Right hindlimb (tissue), 1 donor: ENCODE results near the gene APOC1.
A peak's percentile ranks its signal among the peaks of the same experiment; 100 is the strongest.
"Not testable (repeated sequence)": the region's sequence is repeated elsewhere in the genome, so short reads cannot be mapped to it uniquely, and the experiment has no call there.

Experiments used
- DNase-seq: peaks from one replicate; pipeline ENCODE4 v3.0.0-alpha.2; 2018

Gene APOC1

GRCh38 chr19:44914433-44915206 is at the start of gene APOC1:
Gene APOC1, plus strand, starts transcription at chr19:44914608. Its CDS starts 284 bp downstream, at chr19:44914892.
- peak; percentile 95 for DNase-seq

- DNase-seq: no peak
These were observed 49.1 kb upstream of the APOC1 start for GRCh38 chr19:44865196-44865767.

DNA sequence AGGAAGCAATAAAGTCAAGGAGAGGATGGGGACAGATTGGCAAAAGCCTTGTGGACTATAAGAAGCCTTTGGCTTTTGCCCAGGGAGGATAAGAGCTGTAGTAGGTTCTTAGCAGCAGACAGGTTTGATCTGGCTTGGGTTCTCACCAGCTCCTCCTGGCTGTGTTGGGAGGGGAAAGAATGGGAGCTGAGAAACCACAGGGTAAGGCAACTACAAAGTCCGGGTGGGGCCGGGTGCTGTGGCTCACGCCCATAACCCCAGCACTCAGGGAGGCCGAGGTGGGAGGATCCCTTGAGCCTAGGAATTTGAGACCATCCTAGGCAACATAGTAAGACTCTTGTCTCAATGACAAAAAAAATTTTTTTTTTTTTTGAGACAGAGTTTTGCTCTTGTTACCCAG is 47.7 kb upstream of the APOC1 start:
- DNase-seq: no peak

DNA sequence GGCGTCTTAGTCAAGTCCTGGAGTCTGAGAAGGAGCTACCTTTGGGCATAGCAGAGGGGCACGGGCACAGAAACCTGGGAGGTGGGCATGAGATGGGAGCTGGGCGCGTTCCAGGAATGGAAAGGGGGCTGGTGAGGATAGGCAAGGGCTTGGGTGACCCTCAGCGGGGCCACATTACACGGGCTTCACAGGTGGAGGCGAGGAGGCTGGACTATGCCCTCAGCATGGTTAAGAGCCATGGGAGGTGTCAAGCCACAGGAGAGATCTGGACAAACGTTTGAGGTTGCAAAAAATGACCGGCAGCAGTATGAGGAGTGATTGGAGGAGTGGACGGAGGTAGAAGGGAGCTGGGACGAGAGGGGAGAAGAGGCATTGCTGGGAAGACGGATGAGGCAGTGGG is 46.8 kb upstream of the APOC1 start:
- DNase-seq: no peak

GRCh38 chr19:44869733-44870470 is 44.5 kb upstream of the APOC1 start:
- DNase-seq: no peak

- no peak for DNase-seq
These were observed 42.6 kb upstream of the APOC1 start for GRCh38 chr19:44871809-44872208.

DNA sequence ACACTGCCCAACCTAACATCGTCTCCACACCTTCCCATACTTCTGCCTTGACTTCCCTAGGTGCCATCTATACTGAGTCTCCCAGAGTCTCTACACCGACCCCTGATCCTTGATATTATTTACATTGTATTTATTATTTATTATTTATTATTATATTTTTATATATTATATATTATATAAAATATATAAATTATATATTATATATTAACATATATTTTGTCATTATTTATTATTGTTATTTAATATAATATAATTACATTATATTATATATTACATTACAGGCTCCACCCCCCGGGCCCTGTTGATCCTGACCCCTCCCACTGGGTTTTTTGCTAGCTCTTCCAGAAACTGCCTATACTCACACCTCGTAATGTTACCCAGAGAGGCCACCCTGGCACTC is 41.7 kb upstream of the APOC1 start:
- DNase-seq: no peak

DNA sequence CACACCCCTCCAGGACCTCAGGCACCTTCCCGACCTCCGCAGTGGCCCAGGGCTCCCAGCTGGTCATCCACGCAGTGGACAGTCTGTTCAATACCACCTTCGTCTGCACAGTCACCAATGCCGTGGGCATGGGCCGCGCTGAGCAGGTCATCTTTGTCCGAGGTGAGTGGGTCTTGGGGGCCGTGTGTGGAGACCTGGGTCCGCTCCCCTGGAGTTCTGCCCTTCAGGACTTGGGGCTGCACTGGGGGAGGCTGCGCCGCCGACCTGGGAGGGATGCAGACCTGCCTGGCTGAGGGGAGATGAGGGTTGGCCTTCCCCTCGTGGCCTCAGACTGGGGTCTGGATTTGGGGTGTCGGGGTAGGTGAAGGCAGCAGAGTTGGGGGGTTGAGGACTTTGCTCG is 40.1 kb upstream of the APOC1 start:
- DNase-seq: no peak

- no peak for DNase-seq
These were observed 38.5 kb upstream of the APOC1 start for GRCh38 chr19:44875666-44876451.

DNA sequence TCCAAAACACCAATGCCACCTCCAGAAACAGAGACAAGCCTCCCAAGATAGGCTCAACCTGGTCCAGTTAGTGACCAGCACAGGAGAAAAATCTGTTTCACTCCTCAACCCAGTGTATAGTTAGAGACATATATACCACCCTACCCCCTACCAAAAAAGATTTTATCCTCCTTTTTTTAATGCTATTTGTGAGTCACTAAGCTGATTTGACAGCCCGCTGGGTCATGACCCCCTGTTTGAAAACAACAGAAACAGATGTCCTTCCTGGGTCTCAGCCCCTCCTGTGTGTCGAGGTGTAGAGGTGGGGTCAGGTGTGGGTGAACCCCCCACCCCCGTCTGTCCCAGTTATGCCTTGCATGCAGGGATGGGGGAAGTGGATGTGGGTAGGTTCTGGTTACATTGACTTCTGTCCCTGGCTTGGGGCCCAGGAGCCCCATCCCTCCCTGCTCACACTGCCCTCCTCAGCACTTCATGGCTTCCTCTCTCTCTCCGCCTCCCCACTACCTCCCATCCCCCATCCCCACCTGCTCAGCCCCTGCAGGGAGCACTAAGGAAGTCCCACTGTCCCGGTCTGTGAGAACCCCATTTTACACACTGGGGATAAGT is 37.4 kb upstream of the APOC1 start:
- DNase-seq: no peak

DNA sequence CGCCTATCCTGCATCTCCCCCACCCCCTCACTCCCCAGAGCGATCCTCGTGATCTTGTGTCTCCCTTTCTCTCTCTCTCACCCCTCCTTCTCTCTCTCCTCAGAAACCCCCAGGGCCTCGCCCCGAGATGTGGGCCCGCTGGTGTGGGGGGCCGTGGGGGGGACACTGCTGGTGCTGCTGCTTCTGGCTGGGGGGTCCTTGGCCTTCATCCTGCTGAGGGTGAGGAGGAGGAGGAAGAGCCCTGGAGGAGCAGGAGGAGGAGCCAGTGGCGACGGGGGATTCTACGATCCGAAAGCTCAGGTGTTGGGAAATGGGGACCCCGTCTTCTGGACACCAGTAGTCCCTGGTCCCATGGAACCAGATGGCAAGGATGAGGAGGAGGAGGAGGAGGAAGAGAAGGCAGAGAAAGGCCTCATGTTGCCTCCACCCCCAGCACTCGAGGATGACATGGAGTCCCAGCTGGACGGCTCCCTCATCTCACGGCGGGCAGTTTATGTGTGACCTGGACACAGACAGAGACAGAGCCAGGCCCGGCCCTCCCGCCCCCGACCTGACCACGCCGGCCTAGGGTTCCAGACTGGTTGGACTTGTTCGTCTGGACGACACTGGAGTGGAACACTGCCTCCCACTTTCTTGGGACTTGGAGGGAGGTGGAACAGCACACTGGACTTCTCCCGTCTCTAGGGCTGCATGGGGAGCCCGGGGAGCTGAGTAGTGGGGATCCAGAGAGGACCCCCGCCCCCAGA is 36.1 kb upstream of the APOC1 start:
- DNase-seq: no peak

DNA sequence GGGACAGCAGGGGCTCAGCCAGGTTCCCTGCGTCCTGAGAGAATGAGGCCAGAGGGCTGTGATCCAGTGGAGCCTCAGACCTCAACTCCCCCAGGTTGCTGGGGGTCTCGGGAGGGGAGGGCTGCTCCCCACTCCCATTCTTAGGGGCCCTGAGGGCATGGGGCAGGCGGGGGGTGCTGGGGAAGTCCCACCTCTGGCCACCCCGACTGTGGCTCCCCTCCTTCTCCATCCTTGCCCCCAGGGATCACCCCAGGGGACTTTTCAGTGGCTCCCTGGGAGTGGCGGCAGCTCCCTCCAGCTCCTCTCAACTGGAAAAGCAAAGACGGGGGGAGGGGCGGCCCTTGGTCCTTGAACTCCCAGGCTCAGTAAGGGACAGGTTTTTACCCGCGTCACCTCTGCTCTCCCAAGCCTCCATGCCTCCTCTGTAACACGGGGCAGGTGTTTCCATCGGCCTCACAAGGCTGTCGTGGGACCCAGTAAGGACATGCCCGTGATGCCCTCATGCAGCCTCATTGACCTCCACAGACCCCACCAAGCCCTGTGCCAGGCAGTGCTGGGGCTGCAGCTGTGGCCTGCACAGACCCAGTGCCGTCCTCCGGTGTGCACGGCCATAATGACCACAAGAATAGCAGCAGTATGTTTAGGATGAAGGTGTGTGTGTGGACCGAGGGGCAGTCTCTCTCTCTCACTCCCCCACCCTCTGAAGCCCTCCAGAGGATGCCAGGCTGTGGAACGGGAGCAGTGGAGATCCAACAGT is 34.9 kb upstream of the APOC1 start:
- no peak for DNase-seq

- DNase-seq: no peak
These were observed 32.3 kb upstream of the APOC1 start for GRCh38 chr19:44882063-44882462.

DNA sequence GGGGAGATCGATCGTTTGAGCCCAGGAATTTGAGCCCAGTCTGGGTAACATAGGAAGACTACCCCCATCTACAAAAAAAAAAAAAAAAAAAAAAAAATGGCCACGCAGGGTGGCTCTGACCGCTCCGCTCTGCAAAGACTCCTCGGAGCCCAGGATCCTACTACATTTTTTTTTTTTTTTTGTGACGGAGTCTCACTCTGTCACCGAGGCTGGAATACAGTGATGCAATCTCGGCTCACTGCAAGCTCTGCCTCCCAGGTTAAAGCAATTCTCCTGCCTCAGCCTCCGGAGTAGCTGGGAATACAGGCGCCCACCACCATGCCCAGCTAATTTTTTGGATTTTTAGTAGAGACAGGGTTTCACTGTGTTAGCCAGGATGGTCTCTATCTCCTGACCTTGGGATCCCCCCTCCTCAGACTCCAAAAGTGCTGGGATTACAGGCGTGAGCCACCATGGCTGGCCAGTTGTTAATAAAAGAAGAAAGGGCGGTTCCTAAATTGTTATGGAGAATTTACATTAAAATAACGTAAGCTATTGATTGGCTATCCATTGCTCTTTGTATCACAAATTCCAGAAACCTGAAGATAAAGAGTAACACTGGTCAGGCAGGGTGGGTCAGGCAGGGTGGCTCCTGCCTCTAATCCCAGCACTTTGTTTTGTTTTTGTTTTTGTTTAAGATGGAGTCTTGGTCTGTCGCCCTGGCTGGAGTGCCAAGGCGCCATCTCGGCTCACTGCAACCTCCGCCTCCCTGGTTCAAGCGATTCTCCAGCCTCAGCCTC is 31.6 kb upstream of the APOC1 start:
- not testable (repeated sequence) for DNase-seq

DNA sequence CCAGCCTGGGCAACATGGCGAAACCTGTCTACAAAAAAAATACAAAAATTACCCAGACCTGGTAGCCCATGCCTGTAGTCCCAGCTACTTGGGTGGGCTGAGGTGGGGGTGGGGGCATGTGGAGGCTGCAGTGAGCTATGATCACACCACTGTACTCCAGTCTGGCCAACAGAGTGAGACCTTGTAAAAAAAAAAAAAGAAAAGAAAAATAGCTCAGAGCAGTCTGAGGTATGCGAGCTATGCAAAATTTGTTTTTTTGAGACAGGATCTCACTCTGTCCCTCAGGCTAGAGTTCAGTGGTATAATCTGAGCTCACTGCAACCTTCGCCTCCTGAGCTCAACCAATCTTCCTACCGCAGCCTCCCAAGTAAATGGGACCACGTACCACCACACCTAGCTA is 30.5 kb upstream of the APOC1 start:
- no peak for DNase-seq

DNA sequence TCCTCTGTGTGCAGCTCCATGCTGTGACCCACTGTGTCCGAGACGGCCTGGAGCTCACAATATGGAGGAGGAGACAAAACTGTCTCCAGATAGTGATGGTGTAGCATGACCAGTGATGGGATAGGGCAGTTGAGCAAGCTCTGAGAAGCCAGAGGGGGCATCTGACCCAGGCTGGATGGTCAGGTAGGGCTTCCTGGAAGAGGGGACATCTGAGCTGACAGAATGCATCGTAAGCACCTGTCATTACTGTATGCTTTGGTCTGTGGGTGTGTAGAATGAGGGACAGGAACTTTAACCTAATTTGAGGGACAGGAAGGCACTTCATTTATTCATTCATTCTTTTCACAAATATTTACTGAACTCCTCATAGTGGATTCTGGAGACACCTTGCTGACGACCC is 29.8 kb upstream of the APOC1 start:
- DNase-seq: no peak

GRCh38 chr19:44886141-44886540 is 28.3 kb upstream of the APOC1 start:
- no peak for DNase-seq

GRCh38 chr19:44887648-44888047 is 26.8 kb upstream of the APOC1 start:
- no peak for DNase-seq

DNA sequence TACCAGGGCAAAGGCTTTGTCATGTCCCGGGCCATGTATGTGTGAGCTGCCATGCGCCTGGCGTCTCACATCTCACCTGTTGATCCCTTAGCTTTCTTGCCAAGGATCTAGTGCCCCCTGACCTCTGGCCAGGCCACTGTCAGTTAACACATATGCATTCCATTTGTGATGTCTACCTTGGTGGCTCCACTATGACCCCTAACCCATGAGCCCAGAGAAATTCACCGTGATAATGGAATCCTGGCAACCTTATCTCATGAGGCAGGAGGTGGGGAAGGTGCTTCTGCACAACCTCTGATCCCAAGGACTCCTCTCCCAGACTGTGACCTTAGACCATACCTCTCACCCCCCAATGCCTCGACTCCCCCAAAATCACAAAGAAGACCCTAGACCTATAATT is 26.1 kb upstream of the APOC1 start:
- DNase-seq: not testable (repeated sequence)

DNA sequence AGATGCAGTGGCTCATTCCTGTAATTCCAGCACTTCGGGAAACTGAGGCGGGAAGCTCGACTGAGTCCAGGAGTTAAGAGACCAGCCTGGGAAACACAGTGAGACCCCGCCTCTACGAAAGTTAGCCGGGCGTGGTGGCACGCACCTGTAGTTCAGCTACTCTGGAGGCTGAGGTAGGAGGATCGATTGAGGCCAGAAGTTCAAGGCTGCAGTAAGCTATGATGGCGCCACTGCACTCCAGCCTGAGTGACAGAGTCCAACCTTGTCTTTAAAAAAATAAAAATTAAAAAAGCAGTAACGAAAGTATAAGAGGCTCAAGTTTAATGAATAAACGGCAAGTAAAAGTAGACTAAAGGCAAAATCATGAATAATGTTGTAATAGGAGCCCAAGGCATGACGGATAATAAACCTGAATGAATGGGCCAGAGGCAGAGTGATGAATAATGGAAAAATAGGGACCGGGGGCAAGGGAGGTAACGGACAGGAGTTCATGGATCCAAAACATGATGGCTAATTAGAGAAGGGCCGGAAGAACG is 24.5 kb upstream of the APOC1 start:
- no peak for DNase-seq
